GM21825 (cell line): ENCODE data around the gene PAQR5.

Experiments used
- ATAC-seq: cut with Tn5 transposase; IDR thresholded peaks from one replicate; pipeline ENCODE4 v1.9.1; 2021; ENCODE audit warnings: mild to moderate bottlenecking, moderate library complexity; ENCODE audit not compliant: unreplicated experiment

Gene PAQR5

GRCh38 chr15:69456208-69457166 is 157.8 kb downstream of the PAQR5 start:
- ATAC-seq = no peak
